Measurements from ENCODE around the gene RITA1.
A peak's percentile ranks its signal among the peaks of the same experiment; 100 is the strongest.
"Not testable (repeated sequence)": the region's sequence is repeated elsewhere in the genome, so short reads cannot be mapped to it uniquely, and the experiment has no call there.

Gene RITA1

DNA sequence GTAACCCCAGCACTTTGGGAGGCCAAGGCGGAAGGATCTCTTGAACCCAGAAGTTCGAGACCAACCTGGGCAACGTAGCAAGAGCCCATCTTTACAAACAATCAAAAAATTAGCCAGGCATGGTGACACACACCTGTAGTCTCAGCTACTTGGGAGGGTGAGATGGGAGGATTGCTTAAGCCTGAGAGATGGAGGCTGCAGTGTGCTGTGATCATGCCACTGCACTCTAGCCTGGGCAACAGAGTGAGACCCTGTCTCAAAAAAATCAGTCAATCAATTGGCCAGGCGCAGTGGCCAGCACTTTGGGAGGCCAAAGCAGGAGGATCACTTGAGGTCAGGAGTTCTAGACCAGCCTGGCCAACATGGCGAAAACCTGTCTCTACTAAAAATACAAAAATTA is 21.3 kb downstream of the RITA1 start:
- DNase-seq, result not testable (repeated sequence)

DNA sequence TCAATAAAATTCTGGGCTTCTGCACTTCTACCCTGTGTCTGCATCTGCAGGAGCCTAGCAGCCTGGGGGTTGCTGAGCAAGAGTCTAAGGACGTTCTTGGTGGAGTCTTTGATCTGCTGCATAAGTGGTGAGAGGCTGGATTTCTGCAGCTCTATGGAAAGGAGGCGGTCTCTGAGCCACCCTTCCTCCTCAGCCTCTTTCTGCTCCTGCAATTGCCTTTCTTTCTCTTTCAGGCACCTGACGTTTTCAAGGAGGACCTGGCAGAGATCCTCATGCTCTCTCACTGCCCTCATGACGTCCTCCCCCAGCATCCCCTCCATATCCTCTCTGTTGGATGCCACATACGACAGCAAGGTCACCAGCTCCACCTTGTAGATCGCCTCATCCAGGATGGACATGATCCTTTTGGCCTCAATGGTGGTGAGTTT is 22.1 kb downstream of the RITA1 start:
- no peak for DNase-seq

DNA sequence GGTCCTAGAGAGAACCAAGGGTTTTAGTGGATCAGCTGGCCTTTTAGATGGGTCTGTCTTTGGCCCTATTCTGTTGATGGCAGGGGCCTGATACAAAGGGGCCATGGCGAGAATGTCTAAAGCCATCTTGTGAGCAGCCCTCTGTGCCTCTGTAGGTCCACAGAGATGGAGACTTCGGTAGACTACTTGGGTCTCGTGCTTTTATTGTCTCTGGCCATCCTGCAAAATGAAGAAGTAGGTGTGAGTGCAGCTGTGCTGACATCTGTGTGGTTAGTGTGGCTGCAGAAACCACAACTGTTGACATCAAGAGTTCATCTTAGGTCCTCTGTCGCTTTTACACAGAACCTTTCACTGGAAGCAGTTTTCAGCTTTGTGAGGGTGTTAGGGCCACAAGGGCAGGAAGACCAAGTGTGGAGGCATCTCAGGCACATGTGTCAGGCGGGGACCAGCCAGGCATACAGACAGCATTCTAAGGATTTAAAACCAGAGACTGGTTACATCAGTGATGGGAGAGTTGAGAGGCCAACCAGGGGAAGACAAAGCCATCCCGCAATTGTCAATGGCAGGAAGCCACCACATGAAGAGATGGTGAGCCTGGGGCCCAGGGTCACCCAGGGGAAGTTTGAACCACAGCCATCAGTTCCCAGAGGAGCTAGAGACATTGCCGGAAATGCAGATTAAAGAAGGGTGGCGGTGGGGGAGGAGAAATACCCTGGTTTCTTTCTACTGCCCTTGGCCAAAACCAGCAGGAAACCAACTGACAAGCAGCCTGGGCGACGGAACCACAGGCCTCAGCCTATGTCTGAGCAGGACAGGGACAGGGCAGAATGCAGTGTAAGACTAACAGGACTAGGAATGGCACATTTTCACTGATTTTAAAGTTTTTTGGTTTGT is 22.8 kb downstream of the RITA1 start:
- peak; percentile 71 for DNase-seq

DNA sequence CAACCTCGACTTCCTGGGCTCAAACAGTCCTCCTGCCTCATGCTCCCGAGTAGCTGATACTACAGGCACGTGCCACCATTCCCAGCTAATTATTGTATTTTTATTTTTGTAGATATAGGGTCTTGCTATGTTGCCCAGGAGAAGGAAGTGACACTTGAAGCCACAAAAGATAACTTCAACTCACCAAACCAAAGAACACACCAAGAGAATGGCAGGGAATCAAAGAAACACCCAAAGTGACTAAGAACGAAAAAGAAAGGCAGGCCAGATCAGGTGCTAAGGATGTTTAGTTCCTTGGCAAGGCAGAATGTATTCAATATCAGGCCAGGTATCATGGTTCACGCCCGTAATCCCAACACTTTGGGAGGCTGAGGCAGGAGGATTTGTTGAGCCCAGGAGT is 25.6 kb downstream of the RITA1 start:
- no peak for DNase-seq

DNA sequence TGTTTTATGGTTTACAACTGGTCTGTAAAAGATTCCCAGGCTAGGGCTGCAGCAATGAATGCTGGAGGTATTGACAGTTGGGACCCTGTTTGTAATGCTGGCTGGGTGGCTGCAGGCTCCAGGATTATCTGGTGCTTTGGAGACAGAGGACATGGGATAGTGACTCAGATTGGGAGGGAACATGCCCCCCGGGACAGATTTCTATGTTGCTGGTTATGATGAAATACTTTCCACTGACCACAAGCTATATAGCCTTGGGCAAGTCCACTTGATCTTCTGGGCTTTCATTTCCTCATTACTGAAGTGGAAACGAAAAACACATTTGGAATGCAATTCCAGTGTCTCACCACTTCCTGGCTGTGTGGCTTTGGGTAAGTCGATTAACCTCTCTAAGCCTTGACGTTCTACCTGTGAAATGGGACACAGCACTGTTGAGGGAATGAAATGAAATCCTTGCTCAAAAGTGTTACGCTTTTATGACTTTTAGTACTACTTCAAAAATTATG is 29.4 kb downstream of the RITA1 start:
- DNase-seq, result no peak

DNA sequence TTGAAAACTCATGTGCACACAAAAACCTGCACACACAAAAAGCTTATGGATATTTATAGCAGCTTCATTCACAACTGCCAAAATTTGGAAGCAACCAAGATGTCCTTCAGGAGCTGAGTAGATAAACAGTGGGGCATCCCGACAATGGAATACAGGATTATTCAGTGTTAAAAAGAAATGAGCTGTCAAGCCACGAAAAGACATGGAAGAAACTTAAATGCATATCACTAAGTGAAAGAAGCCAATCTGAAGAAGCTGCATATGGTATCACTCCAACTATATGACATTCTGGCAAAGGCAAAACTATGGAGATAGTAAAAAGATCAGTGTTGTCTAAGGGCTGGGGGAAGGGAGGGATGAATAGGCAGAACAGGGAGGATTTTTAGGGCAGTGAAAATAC is 30.5 kb downstream of the RITA1 start:
- no peak for DNase-seq

DNA sequence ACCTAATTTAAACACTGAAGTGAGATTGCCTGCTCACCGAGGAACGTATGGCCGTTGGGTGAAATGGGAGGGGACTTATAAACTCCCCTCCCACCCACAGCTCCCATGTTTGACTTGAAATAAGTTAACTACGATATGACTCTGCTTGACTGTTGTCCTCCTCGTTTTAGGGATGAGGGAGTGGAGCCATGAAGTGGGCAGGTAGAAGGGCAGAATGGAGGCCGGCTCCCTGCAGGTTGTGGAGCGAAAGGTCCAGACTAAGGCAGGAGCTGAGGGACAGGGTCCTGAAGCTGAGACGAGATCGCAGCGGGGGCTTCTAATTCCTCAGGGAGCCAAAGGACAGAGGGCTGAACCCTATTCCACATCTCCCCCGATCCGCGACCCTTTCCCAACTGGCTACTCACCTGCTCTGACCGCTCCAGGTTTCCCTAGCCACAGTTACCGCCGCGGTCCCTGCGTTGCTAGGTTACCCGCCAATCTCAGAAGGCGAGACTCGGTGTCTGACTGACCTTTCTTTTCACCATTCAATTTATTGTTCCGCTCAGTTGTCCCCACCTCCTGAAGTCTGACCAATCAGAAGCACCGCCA is 35.2 kb downstream of the RITA1 start:
- DNase-seq, result no peak

DNA sequence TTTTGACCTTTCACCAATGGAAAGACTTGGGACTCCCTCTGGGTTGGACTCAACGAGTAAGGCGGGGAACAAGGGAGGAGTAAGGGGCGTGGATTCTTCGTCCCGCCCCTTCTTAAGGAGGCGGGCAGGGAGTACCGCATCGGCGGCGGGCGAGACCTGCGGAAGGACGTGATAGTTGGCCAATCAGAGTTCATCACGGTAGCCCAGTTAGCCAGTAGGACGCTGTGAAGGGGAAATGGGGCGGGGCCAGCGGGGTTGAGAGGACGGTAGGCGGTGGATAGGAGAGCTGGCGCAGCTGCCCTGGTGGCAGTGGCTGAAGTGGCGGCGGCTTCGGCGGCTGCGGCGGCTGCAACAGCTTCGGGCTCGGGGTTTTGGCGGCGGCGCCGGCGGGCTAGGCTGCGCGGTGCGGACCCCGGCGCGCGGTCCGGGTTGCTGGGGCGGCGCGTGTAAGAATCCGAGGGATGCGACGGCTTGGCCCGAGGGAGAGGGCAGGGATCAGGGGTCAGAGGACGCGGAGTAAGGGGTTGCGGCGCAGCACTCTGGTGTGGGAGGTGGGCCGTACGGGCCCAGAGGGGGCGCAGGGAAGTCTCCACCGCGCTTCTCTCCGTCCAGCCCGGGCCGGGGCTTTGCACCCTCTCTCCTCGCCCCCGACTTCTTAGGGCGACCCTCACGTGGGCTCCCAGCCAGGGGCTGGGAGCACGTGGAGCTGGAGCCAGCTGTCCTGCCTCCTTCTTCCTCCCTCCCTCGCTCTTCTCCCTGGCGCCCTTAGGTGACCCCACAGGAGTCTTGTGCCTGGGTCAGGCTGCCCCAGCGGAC is 35.9 kb downstream of the RITA1 start, which contains the start of gene TPCN1:
TSS of gene TPCN1 (plus strand) at position 284 of the 816 bp plus-strand sequence. CDS start 5,389 bp downstream, outside the sequence.
- peak; percentile 99 for DNase-seq

DNA sequence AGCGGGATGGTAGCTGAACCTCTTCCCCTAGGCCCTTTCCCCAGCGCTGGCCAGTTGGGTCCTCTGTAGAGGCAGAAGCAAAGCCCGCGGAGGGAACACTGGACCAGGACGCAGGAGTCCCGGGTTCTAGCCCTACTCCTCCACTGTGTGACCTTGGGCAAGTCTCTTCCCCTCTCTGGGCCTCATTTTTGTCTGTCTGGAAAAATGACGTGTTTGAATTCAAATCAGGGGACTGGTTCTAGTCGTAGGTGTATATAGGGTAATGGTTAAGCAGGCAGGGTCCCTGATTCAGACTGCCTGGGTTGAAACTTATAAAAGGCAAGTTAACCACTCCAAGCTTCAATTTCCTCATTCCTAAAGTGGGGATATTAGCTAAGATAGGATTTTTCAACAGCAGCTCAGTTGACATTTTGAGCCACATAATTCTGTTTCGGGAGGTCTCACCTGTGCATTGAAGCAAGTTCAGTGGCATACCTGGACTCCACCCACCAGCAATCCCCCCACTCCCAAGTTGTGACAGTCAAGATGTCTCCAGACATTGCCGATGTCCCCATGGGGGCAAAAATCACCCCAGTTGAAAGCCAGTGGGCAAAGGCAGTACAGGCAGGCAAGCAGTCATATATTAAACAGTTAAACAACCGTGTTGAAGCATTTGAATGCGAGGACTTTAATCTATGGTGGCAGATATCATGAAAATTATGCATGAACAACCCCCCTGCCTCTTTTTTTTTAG is 36.6 kb downstream of the RITA1 start:
- DNase-seq, result peak; percentile 25

DNA sequence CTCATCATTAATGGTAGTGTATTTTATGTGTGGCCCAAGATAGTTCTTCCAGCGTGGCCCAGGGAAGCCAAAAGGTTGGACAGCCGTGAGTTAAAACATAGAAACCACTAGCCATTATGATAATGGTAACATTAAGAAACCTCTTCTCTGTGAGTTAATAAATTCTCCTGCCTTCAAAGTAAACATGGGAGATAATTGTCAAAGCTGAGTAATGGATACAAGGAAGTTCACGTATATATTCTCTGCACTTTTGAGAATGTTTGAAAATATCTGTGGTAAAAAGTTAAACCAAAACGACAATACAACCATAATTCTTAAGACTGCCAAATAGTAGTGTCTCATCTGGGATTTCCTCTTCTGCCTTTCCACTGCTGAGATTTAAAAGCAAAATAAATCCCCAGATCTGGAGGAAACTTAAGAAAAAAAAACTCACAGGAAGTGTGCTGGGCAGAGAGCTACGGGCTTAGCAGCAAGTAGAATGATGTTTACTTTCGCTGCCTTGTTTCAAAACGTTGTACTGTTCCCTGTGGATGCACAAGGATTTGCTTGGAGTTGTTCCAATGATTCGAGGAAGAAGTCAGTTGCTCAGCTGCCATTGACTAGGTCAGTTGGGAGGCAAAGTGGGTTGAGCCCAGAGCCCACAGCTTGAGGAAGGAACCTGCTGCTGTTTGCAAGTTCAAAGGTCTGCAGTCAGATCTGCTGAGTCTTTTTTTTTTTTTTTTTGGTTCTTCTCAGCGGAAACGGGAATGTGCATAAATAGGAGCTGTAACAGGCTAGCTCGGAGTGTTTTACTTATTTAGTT is 37.4 kb downstream of the RITA1 start:
- no peak for DNase-seq

DNA sequence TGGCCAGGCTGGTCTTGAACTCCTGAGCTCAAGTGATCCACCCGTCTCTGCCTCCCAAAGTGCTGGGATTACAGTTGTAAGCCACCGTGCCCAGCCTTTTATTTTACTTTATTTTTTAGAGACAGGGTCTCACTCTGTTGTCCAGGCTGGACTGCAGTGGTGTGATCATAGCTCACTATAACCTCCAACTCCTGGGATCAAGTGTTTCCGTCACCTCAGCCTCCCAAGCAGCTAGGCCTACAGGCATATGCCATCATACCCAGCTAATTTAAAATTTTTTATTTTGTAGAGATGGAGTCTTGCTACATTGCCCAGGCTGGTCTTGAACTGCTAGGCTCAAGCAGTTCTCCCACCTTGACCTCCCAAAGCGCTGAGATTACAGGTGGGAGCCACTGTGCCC is 39.4 kb downstream of the RITA1 start:
- DNase-seq, result no peak

DNA sequence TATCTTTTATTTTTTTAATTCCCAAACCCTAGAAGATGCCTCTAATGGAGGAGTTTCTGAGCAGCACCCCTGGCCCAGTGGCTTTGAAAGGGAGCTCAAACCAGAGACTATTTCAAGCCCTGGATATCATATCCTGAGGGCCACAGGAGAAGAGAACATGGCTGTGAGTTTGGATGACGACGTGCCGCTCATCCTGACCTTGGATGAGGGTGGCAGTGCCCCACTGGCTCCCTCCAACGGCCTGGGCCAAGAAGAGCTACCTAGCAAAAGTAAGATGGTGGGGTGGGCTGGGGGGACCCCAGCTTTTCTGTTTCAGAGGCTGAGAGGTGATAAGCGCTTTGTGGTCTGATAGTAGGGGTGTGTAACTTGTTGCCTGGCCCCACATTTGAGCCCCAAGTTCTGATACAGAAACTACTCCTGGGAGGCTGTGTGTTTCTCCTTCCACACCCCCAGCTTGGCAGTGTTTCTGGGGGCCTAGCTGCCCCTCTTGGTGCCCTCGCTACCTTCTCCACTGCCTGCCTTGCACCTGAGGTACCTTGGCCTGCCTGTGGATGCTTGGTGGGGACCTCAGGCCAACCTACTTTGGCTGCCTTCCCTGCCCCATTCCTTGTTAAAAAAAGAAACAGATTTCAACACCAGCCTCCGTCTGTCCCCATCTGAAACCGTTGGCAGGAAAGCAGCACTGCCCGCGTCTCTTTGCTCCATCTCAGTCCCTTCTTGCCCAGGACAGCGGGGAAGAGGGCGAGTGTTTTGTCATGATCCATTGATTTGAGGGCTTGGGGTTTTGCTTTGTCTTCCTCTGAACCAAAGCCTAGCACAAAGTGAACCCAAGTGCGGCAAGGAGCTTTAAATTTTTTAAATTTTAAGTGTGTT is 41.4 kb downstream of the RITA1 start:
- no peak for DNase-seq

DNA sequence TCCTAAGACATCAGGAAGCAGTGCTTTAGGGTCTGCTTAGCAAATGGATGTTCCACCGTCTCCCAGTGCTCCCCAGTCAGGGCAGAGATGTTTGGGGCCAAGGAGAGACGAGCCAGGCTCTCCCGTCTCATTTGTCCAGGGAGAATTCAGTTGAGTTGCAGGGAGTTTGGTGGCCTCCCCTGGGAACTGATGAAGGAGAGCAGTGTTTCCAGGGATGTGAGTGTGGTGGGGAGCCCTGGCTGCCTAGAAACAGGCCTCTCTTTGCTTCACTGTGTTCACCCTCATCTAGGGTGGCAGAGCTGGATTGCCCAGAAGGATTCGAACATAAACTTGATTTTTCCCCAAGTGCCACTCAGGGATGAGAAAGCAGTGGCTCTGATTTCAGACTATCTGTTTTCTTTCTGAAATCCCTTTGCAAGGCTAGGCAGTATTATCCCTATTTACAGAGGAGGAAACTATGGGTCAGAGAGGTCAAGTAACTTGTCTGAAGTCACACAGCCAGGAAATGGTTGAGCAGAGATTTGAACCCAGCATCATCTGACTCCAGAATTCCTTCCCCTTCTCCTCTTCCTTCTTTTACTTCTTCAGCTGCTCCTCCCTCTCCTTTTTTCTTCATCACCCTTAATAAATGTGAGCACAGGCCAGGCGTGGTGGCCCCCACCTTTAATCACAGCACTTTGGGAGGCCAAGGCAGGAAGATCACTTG is 42.3 kb downstream of the RITA1 start:
- DNase-seq, result no peak

DNA sequence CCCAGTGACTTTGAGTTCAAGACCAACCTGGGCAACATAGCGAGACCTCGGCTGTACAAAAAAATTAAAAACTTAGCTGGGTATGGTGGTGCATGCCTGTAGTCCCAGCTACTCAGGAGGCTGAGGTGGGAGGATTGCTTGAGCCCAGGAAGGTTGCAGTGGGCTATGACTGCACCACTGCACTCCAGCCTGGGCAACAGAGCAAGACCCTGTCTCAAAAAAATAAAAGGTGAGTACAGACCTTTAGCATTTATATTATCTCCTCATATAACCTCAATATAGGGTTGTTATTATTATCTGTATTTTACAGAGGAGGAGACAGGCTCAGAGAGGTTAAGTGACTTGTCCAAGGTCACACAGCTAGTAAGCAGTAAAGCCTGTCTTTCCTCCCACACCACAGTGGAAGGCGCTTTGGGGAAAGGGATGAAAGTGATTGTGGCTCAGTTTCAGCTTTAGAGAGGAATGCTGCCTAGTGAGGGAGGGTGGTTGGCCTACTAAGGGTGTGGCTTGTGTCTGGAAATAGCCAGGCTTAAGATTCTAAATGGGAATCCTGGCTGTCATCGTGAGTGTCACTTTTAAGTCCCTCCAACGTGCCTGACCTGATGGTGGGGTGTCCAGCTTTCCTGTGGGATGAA is 43.0 kb downstream of the RITA1 start:
- DNase-seq, result no peak

DNA sequence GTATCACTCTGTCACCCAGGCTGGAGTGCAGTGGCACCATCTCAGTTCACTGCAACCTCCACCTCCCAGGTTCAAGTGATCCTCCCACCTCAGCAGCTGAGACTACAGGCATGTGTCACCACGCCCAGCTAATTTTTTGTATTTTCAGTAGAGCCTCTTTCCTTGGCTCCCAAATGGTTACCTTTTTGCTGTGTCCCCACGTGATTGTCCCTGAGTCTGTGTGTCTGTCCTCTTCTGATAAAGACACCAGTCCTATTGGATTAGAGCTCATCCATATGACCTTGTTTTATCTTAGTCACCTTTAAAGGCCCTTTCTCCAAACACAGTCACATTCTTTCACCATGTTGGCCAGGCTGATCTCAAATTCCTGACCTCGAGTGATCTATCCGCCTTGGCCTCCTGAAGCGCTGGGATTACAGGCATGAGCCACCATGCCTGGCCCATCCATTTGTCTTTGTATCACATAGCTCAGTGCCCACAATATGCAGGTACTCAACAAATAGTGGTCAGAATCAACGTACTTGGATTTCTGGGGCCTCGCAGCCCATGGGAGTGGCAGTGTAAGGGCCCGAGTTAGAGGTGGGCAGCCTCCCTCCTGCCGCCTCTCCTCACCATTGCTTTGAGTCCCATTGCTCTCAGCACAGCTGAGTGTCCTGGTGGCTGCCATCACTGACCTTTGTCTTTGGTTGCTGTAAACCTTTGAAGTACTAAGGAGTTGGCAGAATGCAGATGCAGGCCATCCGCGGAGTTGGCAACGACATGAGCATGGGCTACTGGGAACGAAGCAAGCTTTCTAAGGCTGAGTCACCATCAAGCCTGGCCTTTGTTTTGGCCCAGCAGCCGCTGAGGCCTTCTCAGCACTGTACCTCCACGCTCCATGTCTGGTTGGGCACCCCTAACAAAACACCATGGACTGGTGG is 45.1 kb downstream of the RITA1 start:
- peak; percentile 36 for DNase-seq

DNA sequence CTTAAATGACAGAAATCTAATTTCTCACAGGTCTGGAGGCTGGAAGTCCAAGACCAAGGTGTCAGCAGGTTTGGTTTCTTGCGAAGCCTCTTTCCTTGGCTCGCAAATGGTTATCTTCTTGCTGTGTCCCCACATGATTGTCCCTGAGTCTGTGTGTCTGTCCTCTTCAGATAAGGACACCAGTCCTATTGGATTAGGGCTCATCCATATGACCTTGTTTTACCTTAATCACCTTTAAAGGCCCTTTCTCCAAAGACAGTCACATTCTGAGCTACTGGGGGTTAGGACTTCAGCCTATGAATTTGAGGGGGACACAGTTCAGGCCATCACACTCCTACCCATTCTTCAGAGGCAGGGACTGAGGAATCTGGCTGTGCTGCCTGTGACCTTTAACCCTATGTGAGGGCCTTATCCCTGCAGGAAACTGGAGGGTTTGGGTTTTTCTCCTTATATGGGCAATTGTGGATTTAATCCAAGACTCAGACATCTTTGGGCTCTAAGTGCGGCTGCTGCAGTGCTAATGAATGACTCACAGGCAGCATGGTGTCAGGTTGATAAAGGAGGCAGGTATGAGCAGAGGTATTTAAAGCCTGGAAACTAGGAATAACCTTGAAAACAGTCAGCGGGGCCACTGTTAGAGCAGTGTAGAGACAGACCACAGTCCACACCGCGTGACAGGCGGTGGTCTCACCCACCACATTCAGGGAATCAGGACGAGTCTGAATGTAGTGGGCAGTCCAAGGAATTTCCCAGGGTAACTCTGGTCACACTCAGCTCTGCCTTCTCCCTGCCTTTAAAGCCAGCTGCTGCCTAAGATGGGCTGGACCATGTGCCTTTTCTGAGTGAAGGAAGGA is 45.9 kb downstream of the RITA1 start:
- DNase-seq, result no peak
